OCI-LY1 (cell line): ENCODE results near the gene MAP4K4.

Experiments used
- H2AFZ ChIP-seq: fragments of 200-600 bp; sonication (generic), shearing (Covaris generic); 2 replicates; pipeline ENCODE4 v1.6.0; 2014; ENCODE audit warnings: antibody characterized with exemption, mild to moderate bottlenecking, low read length
- H3F3A ChIP-seq: fragments of 200-600 bp; sonication (generic), shearing (Covaris generic); 2 replicates; pipeline ENCODE4 v1.6.0; 2014; ENCODE audit warnings: mild to moderate bottlenecking, antibody characterized with exemption, low read length, moderate library complexity; ENCODE audit not compliant: insufficient read depth
- H3K27ac ChIP-seq: fragments of 200-600 bp; sonication (generic); 2 replicates; pipeline ENCODE4 v1.5.1; 2014; ENCODE audit warnings: low read length, mixed run types, mild to moderate bottlenecking, low read depth; ENCODE audit not compliant: poor library complexity, severe bottlenecking
- H3K27me3 ChIP-seq: fragments of 200-600 bp; sonication (generic); 2 replicates; pipeline ENCODE4 v1.6.0; 2014; ENCODE audit warnings: antibody characterized with exemption, mild to moderate bottlenecking, low read length, moderate library complexity; ENCODE audit not compliant: insufficient read depth
- H3K36me3 ChIP-seq: fragments of 200-600 bp; sonication (generic); 2 replicates; pipeline ENCODE4 v1.6.1; 2014; ENCODE audit warnings: mild to moderate bottlenecking, antibody characterized with exemption, low read length, moderate library complexity, mixed read lengths; ENCODE audit not compliant: insufficient read depth
- H3K4me1 ChIP-seq: fragments of 200-600 bp; sonication (generic); 2 replicates; pipeline ENCODE4 v1.5.1; 2014; ENCODE audit warnings: mild to moderate bottlenecking, low read length, moderate library complexity; ENCODE audit not compliant: insufficient read depth, severe bottlenecking
- H3K4me2 ChIP-seq: fragments of 200-600 bp; sonication (generic), shearing (Covaris generic); 2 replicates; pipeline ENCODE4 v1.6.1; 2014; ENCODE audit warnings: low read length
- H3K4me3 ChIP-seq: fragments of 200-600 bp; sonication (generic); 2 replicates; pipeline ENCODE4 v1.5.1; 2014; ENCODE audit warnings: low read length, low read depth, mild to moderate bottlenecking, mixed read lengths; ENCODE audit not compliant: poor library complexity, severe bottlenecking
- H3K79me2 ChIP-seq: fragments of 200-600 bp; shearing (Covaris generic); 2 replicates; pipeline ENCODE4 v1.6.1; 2016; ENCODE audit warnings: mixed run types, low read length, mixed read lengths; ENCODE audit not compliant: insufficient read depth
- H3K9ac ChIP-seq: fragments of 200-600 bp; sonication (generic), shearing (Covaris generic); 2 replicates; pipeline ENCODE4 v1.6.1; 2014; ENCODE audit warnings: mild to moderate bottlenecking, low read length, mixed read lengths
- H3K9me2 ChIP-seq: fragments of 200-600 bp; sonication (generic), shearing (Covaris generic); 2 replicates; pipeline ENCODE4 v1.6.1; 2014; ENCODE audit warnings: low read depth, mild to moderate bottlenecking, low read length, mixed read lengths
- H3K9me3 ChIP-seq: fragments of 200-600 bp; shearing (Covaris generic); 2 replicates; pipeline ENCODE4 v1.6.1; 2014; ENCODE audit warnings: low read length, mixed read lengths
- H4K20me1 ChIP-seq: fragments of 200-600 bp; sonication (generic), shearing (Covaris generic); 2 replicates; pipeline ENCODE4 v1.6.0; 2016; ENCODE audit warnings: mild to moderate bottlenecking, low read length; ENCODE audit not compliant: insufficient read depth
- CTCF ChIP-seq: fragments of 200-600 bp; sonication (generic), shearing (Covaris generic); IDR thresholded peaks from 2 replicates; pipeline ENCODE4 v1.5.1; 2017; ENCODE audit warnings: mild to moderate bottlenecking, antibody characterized with exemption, low read length, moderate library complexity, mixed read lengths
- EZH2 ChIP-seq: fragments of 200-600 bp; sonication (generic), shearing (Covaris generic); IDR thresholded peaks from 2 replicates; pipeline ENCODE4 v1.8.0; 2017; ENCODE audit warnings: borderline replicate concordance, mixed run types, mild to moderate bottlenecking, antibody characterized with exemption, low read length, moderate library complexity, mixed read lengths

The MAP4K4 gene

GRCh38 chr2:101756266-101756665 is 58.8 kb downstream of the MAP4K4 start:
- H3K4me2 ChIP-seq: peak overlapping the region; percentile 46; the same call in 1 of the 2 replicates
- no peak overlapping the region; the same call in 1 of the 2 replicates for H3K9ac ChIP-seq
- no peaks in the 10 kb centered on the region for H3K27me3 ChIP-seq
- H3K27ac ChIP-seq: peak overlapping the region; percentile 61
- no peaks in the 10 kb centered on the region for H3K9me2 ChIP-seq
- H3K4me1 ChIP-seq: peaks cover 57% of the 10 kb centered on the region
- H2AFZ ChIP-seq: no peak overlapping the region
- H3K79me2 ChIP-seq: peaks cover 60% of the 10 kb centered on the region
- TF ChIP-seq CTCF (no peak), EZH2 (no peak)
- no peaks in the 10 kb centered on the region for H3F3A ChIP-seq
- H3K4me3 ChIP-seq: peak overlapping the region; percentile 31
- no peaks in the 10 kb centered on the region for H4K20me1 ChIP-seq
- H3K36me3 ChIP-seq: no peaks in the 10 kb centered on the region
- no peaks in the 10 kb centered on the region for H3K9me3 ChIP-seq

DNA sequence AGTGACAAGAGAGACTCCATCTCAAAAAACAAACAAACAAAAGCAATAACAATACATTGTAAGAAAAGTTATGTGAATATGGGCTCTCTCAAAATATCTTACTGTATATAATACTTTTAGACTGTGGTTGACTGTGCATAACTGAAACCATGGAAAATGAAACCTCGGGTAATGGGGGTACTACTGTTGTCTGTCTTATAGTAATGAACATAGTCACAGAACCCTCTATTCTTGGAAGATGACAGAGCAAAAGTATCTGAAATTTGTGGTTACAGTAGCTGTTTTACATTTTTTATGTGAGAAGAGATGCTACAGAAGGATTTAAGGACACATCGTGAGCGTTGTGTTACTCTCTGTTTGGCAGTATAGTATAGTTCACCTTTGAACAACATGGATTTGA is 60.5 kb downstream of the MAP4K4 start:
- no peaks in the 10 kb centered on the region for H3K27me3 ChIP-seq
- TF ChIP-seq EZH2 (no peak), CTCF (no peak)
- H3K4me2 ChIP-seq: no peak overlapping the region
- H3K4me1 ChIP-seq: peaks cover 54% of the 10 kb centered on the region
- H2AFZ ChIP-seq: no peak overlapping the region
- peaks cover 70% of the 10 kb centered on the region for H3K79me2 ChIP-seq
- no peak overlapping the region for H3K9ac ChIP-seq
- no peaks in the 10 kb centered on the region for H3K9me2 ChIP-seq
- no peak overlapping the region for H3K4me3 ChIP-seq
- no peaks in the 10 kb centered on the region for H3K9me3 ChIP-seq
- no peaks in the 10 kb centered on the region for H3F3A ChIP-seq
- no peaks in the 10 kb centered on the region for H4K20me1 ChIP-seq
- H3K27ac ChIP-seq: no peak overlapping the region
- no peaks in the 10 kb centered on the region for H3K36me3 ChIP-seq

DNA sequence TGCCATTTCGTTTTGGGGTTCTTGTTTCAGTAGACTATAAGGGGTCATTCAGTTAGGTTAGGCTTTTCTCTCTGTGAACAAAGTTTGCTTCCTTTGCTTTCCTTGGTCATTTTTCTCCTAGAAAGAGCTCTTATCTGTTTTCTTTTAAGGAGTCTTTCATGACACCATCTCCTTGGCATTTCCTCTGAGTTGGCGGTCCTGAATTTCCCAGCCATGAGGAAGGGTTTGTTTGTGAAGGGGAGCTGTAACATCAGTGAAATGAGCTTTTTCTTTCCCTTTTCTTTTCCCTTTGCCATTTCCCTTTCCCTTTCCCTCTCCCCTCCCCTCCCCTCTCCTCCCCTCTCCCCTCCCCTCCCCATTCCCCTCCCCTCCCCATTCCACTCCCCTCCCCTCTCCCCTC is 61.7 kb downstream of the MAP4K4 start:
- Histone ChIP-seq H3F3A (no peaks in the 10 kb centered on the region), H3K79me2 (peaks cover 70% of the 10 kb centered on the region), H3K27ac (no peak overlapping the region), H3K9me2 (no peaks in the 10 kb centered on the region), H3K4me2 (no peak overlapping the region), H3K9ac (no peak overlapping the region), H3K27me3 (no peaks in the 10 kb centered on the region), H2AFZ (no peak overlapping the region), H3K9me3 (no peaks in the 10 kb centered on the region), H3K4me3 (no peak overlapping the region), H4K20me1 (no peaks in the 10 kb centered on the region), H3K36me3 (no peaks in the 10 kb centered on the region), H3K4me1 (peaks cover 54% of the 10 kb centered on the region)
- TF ChIP-seq EZH2 (no peak), CTCF (no peak)
